Nephron progenitor cell (in vitro differentiated cells): ENCODE measurements around the gene MAPK9.

Experiments
- DNase-seq: peaks from one replicate; pipeline ENCODE4 v3.0.0; 2021
- H3K27ac Mint-ChIP-seq: 2 replicates; pipeline ENCODE4 v1.8.0; 2021; ENCODE audit warnings: mild to moderate bottlenecking, moderate library complexity, mixed read lengths
- H3K27me3 Mint-ChIP-seq: 2 replicates; pipeline ENCODE4 v1.8.0; 2021; ENCODE audit warnings: mild to moderate bottlenecking, low read depth, mixed read lengths; ENCODE audit not compliant: poor library complexity
- H3K36me3 Mint-ChIP-seq: 2 replicates; pipeline ENCODE4 v1.8.0; 2021; ENCODE audit warnings: low read depth, mixed read lengths
- H3K4me1 Mint-ChIP-seq: 2 replicates; pipeline ENCODE4 v1.8.0; 2021; ENCODE audit warnings: mixed read lengths
- H3K4me3 Mint-ChIP-seq: 2 replicates; pipeline ENCODE4 v1.8.0; 2021; ENCODE audit warnings: mild to moderate bottlenecking, moderate library complexity, mixed read lengths
- H3K9me3 Mint-ChIP-seq: 2 replicates; pipeline ENCODE4 v1.8.0; 2021; ENCODE audit warnings: mild to moderate bottlenecking, moderate library complexity, mixed read lengths
- CTCF ChIP-seq: fragments of 200-600 bp; sonication (generic); IDR thresholded peaks from 2 replicates; pipeline ENCODE4 v1.5.0; 2021; ENCODE audit warnings: antibody characterized with exemption

Gene MAPK9

GRCh38 chr5:180253036-180253824 lies 38.7 kb downstream of the MAPK9 start:
- no peak for DNase-seq
- TF ChIP-seq CTCF, result no peak
- Mint-ChIP-seq H3K4me1 (no peaks in the 10 kb centered on the region), H3K27me3 (no peaks in the 10 kb centered on the region), H3K36me3 (peaks cover 100% of the 10 kb centered on the region), H3K27ac (no peak overlapping the region), H3K4me3 (no peak overlapping the region), H3K9me3 (peaks cover 99% of the 10 kb centered on the region)

- no peaks in the 10 kb centered on the region for H3K4me1 Mint-ChIP-seq
- H3K9me3 Mint-ChIP-seq, result peaks cover 99% of the 10 kb centered on the region
- TF ChIP-seq CTCF, result no peak
- no peak for DNase-seq
- H3K27ac Mint-ChIP-seq, result no peak overlapping the region
- H3K36me3 Mint-ChIP-seq, result peaks cover 100% of the 10 kb centered on the region
- H3K27me3 Mint-ChIP-seq, result no peaks in the 10 kb centered on the region
- H3K4me3 Mint-ChIP-seq, result no peak overlapping the region
Observed at GRCh38 chr5:180251887-180252286, 40.0 kb downstream of the MAPK9 start.

GRCh38 chr5:180251141-180251540 lies 40.7 kb downstream of the MAPK9 start:
- Mint-ChIP-seq H3K27me3 (no peaks in the 10 kb centered on the region), H3K4me3 (no peak overlapping the region), H3K9me3 (peaks cover 98% of the 10 kb centered on the region), H3K4me1 (no peaks in the 10 kb centered on the region), H3K27ac (no peak overlapping the region), H3K36me3 (peaks cover 100% of the 10 kb centered on the region)
- DNase-seq, result no peak
- no peak for TF ChIP-seq CTCF

GRCh38 chr5:180250329-180250728 lies 41.6 kb downstream of the MAPK9 start:
- no peak for TF ChIP-seq CTCF
- H3K4me1 Mint-ChIP-seq, result no peaks in the 10 kb centered on the region
- peaks cover 100% of the 10 kb centered on the region for H3K36me3 Mint-ChIP-seq
- H3K27ac Mint-ChIP-seq, result no peak overlapping the region
- no peak overlapping the region for H3K4me3 Mint-ChIP-seq
- H3K9me3 Mint-ChIP-seq, result peaks cover 92% of the 10 kb centered on the region
- H3K27me3 Mint-ChIP-seq, result no peaks in the 10 kb centered on the region
- no peak for DNase-seq

- Mint-ChIP-seq H3K4me3 (no peak overlapping the region), H3K27me3 (no peaks in the 10 kb centered on the region), H3K36me3 (peaks cover 100% of the 10 kb centered on the region), H3K4me1 (no peaks in the 10 kb centered on the region), H3K9me3 (peaks cover 13% of the 10 kb centered on the region), H3K27ac (no peak overlapping the region)
- TF ChIP-seq CTCF, result no peak
- DNase-seq, result no peak
Observed at GRCh38 chr5:180241600-180241999, 50.3 kb downstream of the MAPK9 start.

- TF ChIP-seq CTCF, result no peak
- Mint-ChIP-seq H3K4me1 (no peaks in the 10 kb centered on the region), H3K9me3 (no peaks in the 10 kb centered on the region), H3K4me3 (no peak overlapping the region), H3K36me3 (peaks cover 95% of the 10 kb centered on the region), H3K27ac (no peak overlapping the region), H3K27me3 (no peaks in the 10 kb centered on the region)
- no peak for DNase-seq
Observed at GRCh38 chr5:180238631-180239030, 53.3 kb downstream of the MAPK9 start.
